ENCODE data around the gene DMD. TPM values are rescaled to one million over a fixed set of nuclear protein-coding genes. Genes with fewer than 3 reads are reported as not detected.

Gene DMD
- total RNA-seq, 2 experiments from 2014 or later: 0.27 to 0.49 TPM

DNA sequence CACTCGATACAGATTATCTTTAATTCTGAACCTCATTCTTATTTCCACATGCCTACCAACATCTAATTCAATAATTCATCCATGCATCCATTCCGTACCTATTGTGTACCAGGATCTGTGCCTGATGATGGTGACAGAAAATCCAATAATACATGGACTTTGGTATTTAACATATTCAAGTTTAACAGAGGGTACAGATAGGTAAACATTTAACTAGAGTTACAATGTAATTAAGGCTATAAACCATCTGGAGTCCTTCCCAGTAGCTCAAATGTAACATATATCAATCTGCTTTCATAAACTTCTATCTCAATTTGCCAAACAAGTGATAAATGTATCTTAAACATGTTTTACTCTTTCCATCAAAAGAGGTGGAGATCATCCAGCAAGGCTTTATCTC, 1578.0 kb downstream of the DMD start:
- ChIA-PET CTCF (no interaction called here), POLR2A (no interaction called here)
- TF ChIP-seq, protein P1, sequence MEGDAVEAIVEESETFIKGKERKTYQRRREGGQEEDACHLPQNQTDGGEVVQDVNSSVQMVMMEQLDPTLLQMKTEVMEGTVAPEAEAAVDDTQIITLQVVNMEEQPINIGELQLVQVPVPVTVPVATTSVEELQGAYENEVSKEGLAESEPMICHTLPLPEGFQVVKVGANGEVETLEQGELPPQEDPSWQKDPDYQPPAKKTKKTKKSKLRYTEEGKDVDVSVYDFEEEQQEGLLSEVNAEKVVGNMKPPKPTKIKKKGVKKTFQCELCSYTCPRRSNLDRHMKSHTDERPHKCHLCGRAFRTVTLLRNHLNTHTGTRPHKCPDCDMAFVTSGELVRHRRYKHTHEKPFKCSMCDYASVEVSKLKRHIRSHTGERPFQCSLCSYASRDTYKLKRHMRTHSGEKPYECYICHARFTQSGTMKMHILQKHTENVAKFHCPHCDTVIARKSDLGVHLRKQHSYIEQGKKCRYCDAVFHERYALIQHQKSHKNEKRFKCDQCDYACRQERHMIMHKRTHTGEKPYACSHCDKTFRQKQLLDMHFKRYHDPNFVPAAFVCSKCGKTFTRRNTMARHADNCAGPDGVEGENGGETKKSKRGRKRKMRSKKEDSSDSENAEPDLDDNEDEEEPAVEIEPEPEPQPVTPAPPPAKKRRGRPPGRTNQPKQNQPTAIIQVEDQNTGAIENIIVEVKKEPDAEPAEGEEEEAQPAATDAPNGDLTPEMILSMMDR (IDR thresholded peaks at IDR 0.05): no peak
- H3K27ac Mint-ChIP-seq: no peak overlapping the region
- DNase-seq: no peak
- no peak overlapping the region for H3K4me3 Mint-ChIP-seq
- no peaks in the 10 kb centered on the region for H3K27me3 Mint-ChIP-seq
- H3K36me3 Mint-ChIP-seq (ENCODE audit: low read depth): no peaks in the 10 kb centered on the region
- no peaks in the 10 kb centered on the region for H3K9me3 Mint-ChIP-seq
- intact Hi-C loops (cut with micrococcal nuclease): no loop called here
- no peaks in the 10 kb centered on the region for H3K4me1 Mint-ChIP-seq (ENCODE audit: low read depth)
- no peak for ATAC-seq

DNA sequence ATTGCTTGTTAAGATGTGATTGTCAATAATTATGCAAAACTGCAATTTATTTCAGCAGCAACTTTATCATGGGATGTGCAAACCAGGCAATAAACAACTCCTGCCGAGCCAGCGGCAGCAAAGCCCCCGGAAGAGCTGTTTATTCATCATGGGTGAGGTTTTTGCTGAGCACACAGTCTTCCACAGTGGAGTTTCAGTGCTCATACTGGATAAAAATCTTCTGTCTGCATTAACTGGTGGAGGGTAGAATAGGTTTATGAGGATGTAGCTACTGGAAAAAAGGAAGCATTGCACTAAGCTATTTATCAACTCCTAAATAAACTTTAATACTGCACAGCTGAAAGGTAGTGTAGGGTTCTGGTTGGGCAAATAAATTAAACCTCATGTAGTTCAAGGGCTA, 1582.2 kb downstream of the DMD start:
- intact Hi-C loops (cut with micrococcal nuclease): no loop called here

DNA sequence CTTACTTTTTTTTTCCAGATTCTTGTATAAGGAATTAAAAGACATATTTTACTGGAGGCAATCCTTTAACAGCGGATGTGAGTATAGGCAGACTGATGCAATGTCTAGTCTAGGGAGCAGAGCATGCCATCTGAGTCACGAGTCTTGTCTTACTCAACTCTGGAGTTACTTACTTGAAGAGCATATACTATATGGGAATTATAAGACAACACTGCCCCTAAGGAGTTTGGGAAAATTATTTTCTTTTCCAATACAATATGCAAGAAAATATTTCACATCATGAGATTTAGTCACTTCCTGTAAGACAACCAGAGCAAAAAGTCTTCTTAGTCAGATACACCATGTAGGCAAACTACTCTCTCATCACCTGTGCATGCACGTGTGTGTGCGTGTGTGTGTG, 1602.2 kb downstream of the DMD start:
- TF ChIP-seq, protein P1 (IDR thresholded peaks at IDR 0.05): no peak
- H3K27me3 Mint-ChIP-seq: no peaks in the 10 kb centered on the region
- no peaks in the 10 kb centered on the region for H3K36me3 Mint-ChIP-seq (ENCODE audit: low read depth)
- no peaks in the 10 kb centered on the region for H3K4me1 Mint-ChIP-seq (ENCODE audit: low read depth)
- CTCF ChIA-PET: no interaction called here
- H3K27ac Mint-ChIP-seq: no peak overlapping the region
- ATAC-seq: no peak
- H3K9me3 Mint-ChIP-seq: no peaks in the 10 kb centered on the region
- POLR2A ChIA-PET: no interaction called here
- no peak for DNase-seq
- intact Hi-C loops (cut with micrococcal nuclease): no loop called here
- no peak overlapping the region for H3K4me3 Mint-ChIP-seq

More for the DNA sequence above, 1582.2 kb downstream of the DMD start:
- Mint-ChIP-seq H3K27me3 (no peaks in the 10 kb centered on the region), H3K4me1 (ENCODE audit: low read depth) (no peaks in the 10 kb centered on the region), H3K4me3 (no peak overlapping the region), H3K9me3 (no peaks in the 10 kb centered on the region), H3K27ac (no peak overlapping the region), H3K36me3 (ENCODE audit: low read depth) (no peaks in the 10 kb centered on the region)
- no peak for ATAC-seq
- ChIA-PET CTCF (no interaction called here), POLR2A (no interaction called here)
- TF ChIP-seq, protein P1 (IDR thresholded peaks at IDR 0.05): no peak
- no peak for DNase-seq

DNA sequence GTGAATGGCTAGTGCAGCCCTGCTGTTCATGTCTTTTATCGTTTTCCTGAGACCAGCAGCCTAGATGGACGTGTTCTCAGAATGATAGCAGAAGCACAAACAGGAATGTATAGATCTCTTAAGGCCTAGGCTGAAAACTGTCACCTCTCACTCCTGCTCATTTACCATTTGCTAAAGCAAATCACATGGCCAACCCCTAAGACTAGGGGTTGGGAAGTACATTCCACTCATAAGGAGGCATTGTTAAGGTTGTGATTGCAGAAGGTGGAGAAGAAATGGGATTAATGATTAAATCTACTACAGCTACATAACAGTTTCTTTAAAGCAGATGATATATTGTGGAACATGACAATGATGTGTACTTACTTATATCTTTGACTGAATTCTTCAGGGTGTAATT, 1602.7 kb downstream of the DMD start:
- intact Hi-C loops (cut with micrococcal nuclease): no loop called here
- ChIA-PET CTCF (no interaction called here), POLR2A (no interaction called here)
- no peaks in the 10 kb centered on the region for H3K27me3 Mint-ChIP-seq
- TF ChIP-seq, protein P1 (IDR thresholded peaks at IDR 0.05): no peak
- no peaks in the 10 kb centered on the region for H3K4me1 Mint-ChIP-seq (ENCODE audit: low read depth)
- DNase-seq (no peak), ATAC-seq (no peak)
- H3K4me3 Mint-ChIP-seq: no peak overlapping the region
- H3K27ac Mint-ChIP-seq: no peak overlapping the region
- no peaks in the 10 kb centered on the region for H3K9me3 Mint-ChIP-seq
- no peaks in the 10 kb centered on the region for H3K36me3 Mint-ChIP-seq (ENCODE audit: low read depth)

DNA sequence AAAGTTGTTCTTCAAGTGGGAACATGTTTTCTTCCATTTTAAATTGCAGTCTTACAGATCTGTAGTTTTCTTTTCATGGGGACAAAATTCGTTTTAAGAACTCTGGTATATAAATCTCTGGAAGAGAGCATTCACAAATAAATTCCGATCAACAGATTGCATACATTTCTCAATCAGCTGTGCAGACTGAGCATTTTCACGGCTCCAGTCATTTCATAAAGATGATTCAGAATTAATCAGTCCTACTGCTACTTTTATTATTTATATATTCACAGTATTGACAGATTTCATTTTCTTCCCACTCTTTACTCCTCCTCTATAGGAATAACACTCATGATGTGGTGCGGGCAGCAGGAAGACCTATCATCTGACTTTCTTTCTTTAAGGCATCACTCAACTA, 1604.6 kb downstream of the DMD start:
- no peaks in the 10 kb centered on the region for H3K4me1 Mint-ChIP-seq (ENCODE audit: low read depth)
- intact Hi-C loops (cut with micrococcal nuclease): no loop called here
- ChIA-PET CTCF (no interaction called here), POLR2A (no interaction called here)
- H3K36me3 Mint-ChIP-seq (ENCODE audit: low read depth): no peaks in the 10 kb centered on the region
- no peak overlapping the region for H3K27ac Mint-ChIP-seq
- H3K4me3 Mint-ChIP-seq: no peak overlapping the region
- TF ChIP-seq, protein P1 (IDR thresholded peaks at IDR 0.05): no peak
- no peaks in the 10 kb centered on the region for H3K9me3 Mint-ChIP-seq
- no peak for ATAC-seq
- no peak for DNase-seq
- H3K27me3 Mint-ChIP-seq: no peaks in the 10 kb centered on the region
